H1 (cell line): ENCODE results near the gene CDC5L. TPM values are rescaled to one million over a fixed set of nuclear protein-coding genes. Genes with fewer than 3 reads are reported as not detected.

Experiments used
- CTCF ChIA-PET: fragments of 300-600 bp; sonication (Branson Sonifier 250); formaldehyde crosslinking; loops from one replicate; lab custom pipeline; 2021; ENCODE audit not compliant: partially characterized antibody; lab: Charles Lee
- POLR2A ChIA-PET: fragments of 300-600 bp; sonication (Branson Sonifier 250); formaldehyde crosslinking; loops from one replicate; lab custom pipeline; 2021; ENCODE audit warnings: inconsistent platforms; ENCODE audit not compliant: partially characterized antibody; lab: Charles Lee
- DNase-seq, 2 experiments: peaks; one replicate each; pipeline versions ENCODE4 v3.0.0 to v3.0.0-alpha.2; 2010 to 2022; ENCODE audit warnings: low spot score in 2 of 2, low read depth in 1 of 2, mixed read lengths in 1 of 2
- FAIRE-seq: peaks from 2 replicates; lab custom pipeline; 2011; peaks lifted over from hg19 to GRCh38; lab: Jason Lieb, UNC
- H2AFZ ChIP-seq: 2 replicates; pipeline ENCODE4 v1.8.1; 2012; ENCODE audit warnings: low read length, inconsistent platforms
- H2AK5ac ChIP-seq: 2 replicates; pipeline ENCODE4 v1.6.1; 2013; ENCODE audit warnings: low read depth, low read length
- H2BK120ac ChIP-seq: replicated peaks from 2 replicates; pipeline ENCODE3; 2013; ENCODE audit warnings: low read depth, low read length, inconsistent platforms
- H2BK12ac ChIP-seq: 2 replicates; pipeline ENCODE4 v1.6.1; 2013; ENCODE audit warnings: low read depth, low read length
- H2BK15ac ChIP-seq: 2 replicates; pipeline ENCODE4 v1.6.1; 2013; ENCODE audit warnings: low read length
- H2BK20ac ChIP-seq: 2 replicates; pipeline ENCODE4 v1.6.1; 2013; ENCODE audit warnings: low read length
- H2BK5ac ChIP-seq: 2 replicates; pipeline ENCODE4 v1.6.1; 2013; ENCODE audit warnings: low read depth, low read length
- H3K14ac ChIP-seq: 2 replicates; pipeline ENCODE4 v1.6.1; 2013; ENCODE audit warnings: inconsistent platforms; ENCODE audit not compliant: insufficient read length
- H3K18ac ChIP-seq: 2 replicates; pipeline ENCODE4 v1.6.1; 2013; ENCODE audit warnings: low read length; ENCODE audit errors: extremely low read depth
- H3K23ac ChIP-seq: 2 replicates; pipeline ENCODE4 v1.6.1; 2013; ENCODE audit warnings: inconsistent platforms; ENCODE audit not compliant: insufficient read length
- H3K23me2 ChIP-seq: 2 replicates; pipeline ENCODE4 v1.6.1; 2013; ENCODE audit warnings: low read depth, low read length
- H3K27ac ChIP-seq: 2 replicates; pipeline ENCODE4 v1.6.1; 2011; ENCODE audit warnings: low read depth, low read length, inconsistent platforms
- H3K27me3 ChIP-seq, 4 experiments: replicated peaks in 1 of 4; 1 replicate in 1 of 4; 2 replicates in 3 of 4; pipeline versions ENCODE4 v1.6.1 to v1.8.1; 2011 to 2013; ENCODE audit warnings: low read length in 3 of 4, mild to moderate bottlenecking in 3 of 4, inconsistent platforms in 2 of 4, mixed read lengths in 2 of 4, moderate library complexity in 1 of 4; ENCODE audit not compliant: control insufficient read depth in 3 of 4, insufficient read depth in 3 of 4; ENCODE audit errors: extremely low read depth in 1 of 4
- H3K36me3 ChIP-seq, 4 experiments: 2 replicates each; pipeline versions ENCODE4 v1.6.1 to v1.8.1; 2011 to 2013; ENCODE audit warnings: mild to moderate bottlenecking in 4 of 4, low read length in 3 of 4, moderate library complexity in 2 of 4, control low read depth in 1 of 4, inconsistent platforms in 1 of 4; ENCODE audit not compliant: insufficient read depth in 4 of 4, control insufficient read depth in 2 of 4
- H3K4ac ChIP-seq: replicated peaks from 2 replicates; pipeline ENCODE3; 2013; ENCODE audit warnings: low read length, low read depth, mixed read lengths, inconsistent platforms; ENCODE audit not compliant: insufficient read length
- H3K4me1 ChIP-seq, 4 experiments: replicated peaks in 1 of 4; 1 replicate in 1 of 4; 2 replicates in 3 of 4; pipeline versions ENCODE4 v1.6.1 to v1.8.1; 2011 to 2013; ENCODE audit warnings: low read length in 3 of 4, inconsistent platforms in 2 of 4, mixed read lengths in 1 of 4; ENCODE audit not compliant: insufficient read depth in 4 of 4, control insufficient read depth in 3 of 4
- H3K4me2 ChIP-seq, 2 experiments: 2 replicates each; pipeline versions ENCODE4 v1.6.1 to v1.8.1; 2011 to 2013; ENCODE audit warnings: low read depth in 2 of 2, low read length in 2 of 2, control low read depth in 1 of 2, inconsistent platforms in 1 of 2, mild to moderate bottlenecking in 1 of 2; ENCODE audit not compliant: insufficient read depth in 1 of 2
- H3K4me3 ChIP-seq, 4 experiments: fragments of 200-600, 300-600 bp in 1 of 4; sonication (generic), shearing (Covaris generic), sonication (Bioruptor Twin) in 1 of 4; 2 replicates each; pipeline versions ENCODE4 v1.5.1 to v1.8.1; 2011 to 2016; ENCODE audit warnings: low read length in 4 of 4, low read depth in 3 of 4, control low read depth in 2 of 4, inconsistent platforms in 2 of 4, mild to moderate bottlenecking in 2 of 4, mixed read lengths in 1 of 4, moderate library complexity in 1 of 4; ENCODE audit not compliant: insufficient read depth in 2 of 4; ENCODE audit errors: extremely low read depth in 1 of 4
- H3K56ac ChIP-seq: replicated peaks from 2 replicates; pipeline ENCODE3; 2013; ENCODE audit warnings: low read depth, mild to moderate bottlenecking, mixed read lengths, low read length, inconsistent platforms; ENCODE audit not compliant: insufficient read length
- H3K79me1 ChIP-seq: 2 replicates; pipeline ENCODE4 v1.6.1; 2013; ENCODE audit warnings: low read depth, low read length, control low read depth
- H3K79me2 ChIP-seq, 2 experiments: 2 replicates each; pipeline versions ENCODE4 v1.6.1 to v1.8.1; 2012 to 2013; ENCODE audit warnings: low read length in 2 of 2, mild to moderate bottlenecking in 2 of 2, inconsistent platforms in 1 of 2; ENCODE audit not compliant: insufficient read depth in 2 of 2, control insufficient read depth in 1 of 2
- H3K9ac ChIP-seq, 4 experiments: replicated peaks in 1 of 4; 1 replicate in 1 of 4; 2 replicates in 3 of 4; pipeline versions ENCODE4 v1.6.1 to v1.8.1; 2011 to 2013; ENCODE audit warnings: low read depth in 3 of 4, low read length in 3 of 4, control low read depth in 2 of 4, mild to moderate bottlenecking in 2 of 4, moderate library complexity in 2 of 4, inconsistent platforms in 1 of 4; ENCODE audit errors: extremely low read depth in 1 of 4
- H3K9me3 ChIP-seq, 2 experiments: 2 replicates each; pipeline versions ENCODE4 v1.6.1 to v1.8.1; 2012 to 2013; ENCODE audit warnings: mild to moderate bottlenecking in 2 of 2, moderate library complexity in 2 of 2, control low read depth in 1 of 2, inconsistent platforms in 1 of 2, low read depth in 1 of 2, low read length in 1 of 2, mixed read lengths in 1 of 2; ENCODE audit not compliant: insufficient read depth in 2 of 2
- H4K20me1 ChIP-seq, 2 experiments: replicated peaks in 1 of 2; 2 replicates each; pipeline versions ENCODE3 to v1.8.1; 2011 to 2013; ENCODE audit warnings: inconsistent platforms in 2 of 2, low read length in 2 of 2, mild to moderate bottlenecking in 1 of 2; ENCODE audit not compliant: insufficient read depth in 2 of 2, control insufficient read depth in 1 of 2
- H4K5ac ChIP-seq: 2 replicates; pipeline ENCODE4 v1.6.1; 2013; ENCODE audit warnings: low read length, low read depth, mixed read lengths, inconsistent platforms; ENCODE audit not compliant: insufficient read length
- H4K8ac ChIP-seq: 2 replicates; pipeline ENCODE4 v1.8.0; 2013; ENCODE audit warnings: mild to moderate bottlenecking, moderate library complexity, low read length, inconsistent platforms; ENCODE audit not compliant: insufficient read depth; ENCODE audit errors: extremely low read depth
- H4K91ac ChIP-seq: replicated peaks from 2 replicates; pipeline ENCODE3; 2013; ENCODE audit warnings: low read length, mixed read lengths, inconsistent platforms; ENCODE audit not compliant: insufficient read length
- BRCA1 ChIP-seq: IDR thresholded peaks from 2 replicates; pipeline ENCODE4 v1.6.1; 2012; ENCODE audit warnings: low read depth, low read length, improper control_type of control experiment
- EZH2 ChIP-seq: fragments of 200-600 bp; sonication (generic); IDR thresholded peaks from 2 replicates; pipeline ENCODE4 v1.7.1; 2012; ENCODE audit warnings: low read depth, mild to moderate bottlenecking, moderate library complexity, low read length, inconsistent platforms; ENCODE audit not compliant: severe bottlenecking
- HDAC6 ChIP-seq: IDR thresholded peaks from one replicate; pipeline ENCODE4 v1.7.1; 2012; ENCODE audit warnings: low read depth, mild to moderate bottlenecking, inconsistent platforms, low read length, moderate library complexity
- JUND ChIP-seq: IDR thresholded peaks from 2 replicates; pipeline ENCODE4 v1.6.1; 2011; ENCODE audit warnings: mild to moderate bottlenecking, improper control_type of control experiment, low read length
- POLR2AphosphoS5 ChIP-seq: IDR thresholded peaks from 2 replicates; pipeline ENCODE4 v1.6.1; 2011; ENCODE audit warnings: low read depth, low read length
- RAD21 ChIP-seq, 2 experiments: IDR thresholded peaks in 1 of 2; conservative IDR thresholded peaks in 1 of 2; 2 replicates each; pipeline ENCODE4 v1.6.1; 2011; ENCODE audit warnings: low read depth in 2 of 2, low read length in 2 of 2, improper control_type of control experiment in 1 of 2, inconsistent platforms in 1 of 2, mild to moderate bottlenecking in 1 of 2, moderate library complexity in 1 of 2
- RFX5 ChIP-seq: IDR thresholded peaks from 2 replicates; pipeline ENCODE4 v1.6.1; 2011; ENCODE audit warnings: low read depth, low read length, improper control_type of control experiment, borderline replicate concordance
- SIRT6 ChIP-seq: IDR thresholded peaks from one replicate; pipeline ENCODE4 v1.7.1; 2012; ENCODE audit warnings: low read length, inconsistent platforms
- TAF7 ChIP-seq: optimal IDR thresholded peaks from 2 replicates; pipeline ENCODE3; 2011; ENCODE audit warnings: low read depth, mild to moderate bottlenecking, inconsistent platforms, low read length, moderate library complexity, borderline replicate concordance
- WGBS, 2 experiments: shearing (Covaris generic) in 1 of 2; methylation state at CpG; one replicate each; pipeline versions ENCODE4 v1.1.6 to v1.1.7; 2013 to 2015; ENCODE audit warnings: low lambda C conversion rate in 2 of 2, mixed read lengths in 2 of 2, inconsistent platforms in 1 of 2, low coverage in 1 of 2, missing lambda C conversion rate in 1 of 2; ENCODE audit not compliant: insufficient replicate concordance in 2 of 2, insufficient coverage in 1 of 2, insufficient read length in 1 of 2; ENCODE audit errors: extremely low coverage in 1 of 2, missing lambda C conversion rate in 1 of 2; 5-methylcytosine and 5-hydroxymethylcytosine counted together
- polyA plus RNA-seq, 7 experiments: library from polyadenylated mRNA; depleted of rRNA in 3 of 7; stranded (reverse) in 5 of 7; unstranded in 2 of 7; fragments of >200 nt in 5 of 7; fragments of 200-250 nt in 2 of 7; gene quantifications; 1 replicate in 5 of 7; 2 replicates in 1 of 7; 4 replicates in 1 of 7; pipeline versions ENCODE4 v1.2.1 to v1.2.3, GENCODE V29; 2011 to 2013; ENCODE audit warnings: missing spikeins in 2 of 7, mixed read lengths in 2 of 7
- total RNA-seq: library from RNA; stranded (reverse); fragmentation: NEBNext Ultra II Directional; extraction: Animal tissue kit (Norgen Biotek cat#: 25700); gene quantifications from 2 replicates; pipeline ENCODE4 v1.2.1, GENCODE V29; 2021

The CDC5L gene
- total and polyA plus RNA-seq, 2 of the 8 experiments (the other 6 are each of a cell fraction or from before 2014, with no cell fraction given), result 8.4 to 32.8 TPM

DNA sequence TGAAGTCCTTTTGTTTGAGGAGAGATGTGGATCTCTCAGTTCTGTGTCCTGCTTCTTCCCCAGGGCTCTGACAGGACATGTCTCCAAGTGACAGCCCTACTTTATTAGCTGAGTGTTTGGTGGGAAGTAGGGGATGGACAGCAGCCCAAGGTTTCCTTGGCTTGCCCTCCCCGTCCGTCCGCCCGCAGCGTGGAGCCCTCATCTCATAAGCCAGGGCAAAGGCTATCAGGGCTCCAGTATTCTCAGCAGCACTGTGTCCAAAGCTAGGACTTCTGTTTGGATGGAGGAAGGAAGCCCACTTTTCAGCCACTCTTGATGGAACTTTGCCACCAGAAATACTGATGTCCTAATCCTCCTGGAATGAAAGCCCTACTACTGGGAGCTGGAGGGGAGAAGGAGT, 13.6 kb downstream of the CDC5L start:
- H3K79me1 ChIP-seq, result no peaks in the 10 kb centered on the region
- no peak overlapping the region for H3K18ac ChIP-seq
- no peak overlapping the region for H2BK120ac ChIP-seq
- H4K5ac ChIP-seq, result no peak overlapping the region
- POLR2A ChIA-PET, result interaction anchor here (1.0 kb wide), 1 partner anchor 17 kb away, joined by 3 read pairs; no protein-coding TSS in a partner anchor
- no peak overlapping the region for H3K9ac ChIP-seq
- H2BK12ac ChIP-seq, result no peak overlapping the region
- H4K20me1 ChIP-seq, result peaks cover 0 to 2% of the 10 kb centered on the region in 2 experiments
- TF ChIP-seq JUND (no peak), POLR2AphosphoS5 (no peak), RAD21 (IDR thresholded peaks at IDR 0.05 in 1 of 2, conservative IDR thresholded peaks at IDR 0.05 in 1 of 2; ENCODE audit: low read depth in 2 of 2, low read length in 2 of 2) (no peak), EZH2 (no peak), BRCA1 (no peak), SIRT6 (no peak), RFX5 (no peak), TAF7 (no peak), HDAC6 (no peak)
- FAIRE-seq (no peak), DNase-seq (no peak)
- no peaks in the 10 kb centered on the region for H3K4me1 ChIP-seq
- H3K9me3 ChIP-seq, result no peaks in the 10 kb centered on the region
- CTCF ChIA-PET, result no interaction called here
- H3K27me3 ChIP-seq, result no peaks in the 10 kb centered on the region
- no peak overlapping the region for H3K4me2 ChIP-seq
- peaks cover 0 to 11% of the 10 kb centered on the region in 2 experiments; a peak in 1 of 4 replicates for H3K79me2 ChIP-seq
- no peak overlapping the region for H3K4me3 ChIP-seq
- WGBS, 2 experiments, result 98% methylated on average over 5 of the region's 5 CpGs; no CpG with 5 or more reads in 1 of the 2 experiments
- H2BK20ac ChIP-seq, result no peak overlapping the region
- H3K23ac ChIP-seq, result no peak overlapping the region
- no peak overlapping the region for H2AK5ac ChIP-seq
- peaks cover 18 to 66% (median 49%) of the 10 kb centered on the region in 4 experiments for H3K36me3 ChIP-seq
- no peak overlapping the region for H2AFZ ChIP-seq
- H3K4ac ChIP-seq, result no peak overlapping the region
- no peaks in the 10 kb centered on the region for H3K23me2 ChIP-seq
- no peak overlapping the region for H3K14ac ChIP-seq
- no peak overlapping the region for H2BK15ac ChIP-seq
- H3K56ac ChIP-seq, result no peak overlapping the region
- H3K27ac ChIP-seq, result no peak overlapping the region
- H4K8ac ChIP-seq, result no peak overlapping the region
- H4K91ac ChIP-seq, result no peak overlapping the region
- no peak overlapping the region for H2BK5ac ChIP-seq
